Pancreas (tissue), 10 donors: ENCODE measurements around the gene RASGRF1. TPM values are rescaled to one million over a fixed set of nuclear protein-coding genes. Genes with fewer than 3 reads are reported as not detected.

Source experiments
- ATAC-seq, 4 donors: fragments of 200-7000 bp; cut with Tn5 transposase; one replicate each; pipeline versions ENCODE4 v1.8.0 to v1.9.1; 2020; ENCODE audit warnings: mild to moderate bottlenecking in 4 of 4, moderate library complexity in 4 of 4
- DNase-seq, 6 donors: peaks; one replicate each; pipeline ENCODE4 v3.0.0-alpha.2; 2020
- FAIRE-seq: peaks from 2 replicates; lab custom pipeline; 2012; peaks lifted over from hg19 to GRCh38; lab: Jason Lieb, UNC
- H3K27ac ChIP-seq, 4 donors: fragments of 200-600 bp; sonication (generic); 1 replicate in 3 of 4; 2 replicates in 1 of 4; pipeline versions ENCODE4 v1.5.0 to v1.8.0; 2020
- H3K27me3 ChIP-seq, 4 donors: fragments of 200-600 bp; one replicate each; pipeline ENCODE4 v1.8.0; 2021
- H3K36me3 ChIP-seq, 3 donors: fragments of 200-600 bp; sonication (generic) in 1 of 3; one replicate each; pipeline versions ENCODE4 v1.5.0 to v1.8.0; 2020 to 2021
- H3K4me1 ChIP-seq, 3 donors: fragments of 200-600 bp; one replicate each; pipeline ENCODE4 v1.8.0; 2021
- H3K4me3 ChIP-seq, 4 donors: fragments of 200-600 bp; sonication (generic) in 2 of 4; one replicate each; pipeline versions ENCODE4 v1.5.0 to v1.8.0; 2020 to 2021
- H3K9me3 ChIP-seq, 4 donors: fragments of 200-600 bp; one replicate each; pipeline ENCODE4 v1.8.0; 2021
- WGBS, 2 donors: extraction: QIAGEN DNeasy Blood & Tissue Kit; methylation state at CpG; one replicate each; pipeline ENCODE4 v1.1.7; 2013; 5-methylcytosine and 5-hydroxymethylcytosine counted together
- intact Hi-C, 3 donors: fragments of 100-400 bp; cut with DNase I; formaldehyde crosslinking; loops; one replicate each; pipeline versions ENCODE4 v1.11.1 to v1.14.2; 2022
- polyA plus RNA-seq, 2 donors: library from polyadenylated mRNA; stranded (reverse); fragments of 200-250 nt; gene quantifications; one replicate each; pipeline ENCODE4 v1.2.3, GENCODE V29; 2013
- total RNA-seq, 6 donors: library from RNA; stranded (reverse); fragmentation: NEBNext Ultra II Directional in 4 of 6; extraction: Animal tissue kit (Norgen Biotek cat#: 25700) in 4 of 6; gene quantifications; one replicate each; pipeline versions ENCODE4 v1.2.1 to v1.2.4, GENCODE V29; 2021 to 2023
- TF ChIP-seq, protein P1 (sequence below), 4 donors: fragments of 200-600 bp; sonication (generic) in 3 of 4; IDR thresholded peaks; one replicate each; pipeline versions ENCODE4 v1.5.0 to v1.8.0; 2021; ENCODE audit warnings: antibody characterized with exemption in 4 of 4
- donor health status: healthy with polysubstance abuse.
- donor health status: DM: no; HTN: no; CAD: no; lungs with moderate emphysema.
- donor health status: DM: no; HTN: no; CAD: no.
- donor health status: control.
- donor health status: control.
- donor health status: Bipolar disorder and iron deficiency.
- donor health status: DM: yes; HTN: yes; CAD: no.
- donor health status: DM: no; HTN: no; CAD: no.
- donor health status: DM: no; HTN: no; CAD: no.
- donor health status: DM: yes; HTN: yes; CAD: no.

The RASGRF1 gene
- total and polyA plus RNA-seq, 8 donors = 0.35 to 8.4 (median 2.1) TPM

GRCh38 chr15:79058260-79058850 is 32.2 kb downstream of the RASGRF1 start:
- Histone ChIP-seq H3K4me3 (no peak overlapping the region), H3K9me3 (no peaks in the 10 kb centered on the region), H3K27me3 (no peaks in the 10 kb centered on the region), H3K27ac (no peak overlapping the region), H3K36me3 (no peaks in the 10 kb centered on the region), H3K4me1 (no peaks in the 10 kb centered on the region)
- intact Hi-C loops = no loop called here
- FAIRE-seq = no peak
- WGBS, 2 donors = 76 to 77% methylated on average over 15 of the region's 15 CpGs
- no peak for DNase-seq
- TF ChIP-seq, protein P1, sequence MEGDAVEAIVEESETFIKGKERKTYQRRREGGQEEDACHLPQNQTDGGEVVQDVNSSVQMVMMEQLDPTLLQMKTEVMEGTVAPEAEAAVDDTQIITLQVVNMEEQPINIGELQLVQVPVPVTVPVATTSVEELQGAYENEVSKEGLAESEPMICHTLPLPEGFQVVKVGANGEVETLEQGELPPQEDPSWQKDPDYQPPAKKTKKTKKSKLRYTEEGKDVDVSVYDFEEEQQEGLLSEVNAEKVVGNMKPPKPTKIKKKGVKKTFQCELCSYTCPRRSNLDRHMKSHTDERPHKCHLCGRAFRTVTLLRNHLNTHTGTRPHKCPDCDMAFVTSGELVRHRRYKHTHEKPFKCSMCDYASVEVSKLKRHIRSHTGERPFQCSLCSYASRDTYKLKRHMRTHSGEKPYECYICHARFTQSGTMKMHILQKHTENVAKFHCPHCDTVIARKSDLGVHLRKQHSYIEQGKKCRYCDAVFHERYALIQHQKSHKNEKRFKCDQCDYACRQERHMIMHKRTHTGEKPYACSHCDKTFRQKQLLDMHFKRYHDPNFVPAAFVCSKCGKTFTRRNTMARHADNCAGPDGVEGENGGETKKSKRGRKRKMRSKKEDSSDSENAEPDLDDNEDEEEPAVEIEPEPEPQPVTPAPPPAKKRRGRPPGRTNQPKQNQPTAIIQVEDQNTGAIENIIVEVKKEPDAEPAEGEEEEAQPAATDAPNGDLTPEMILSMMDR (IDR thresholded peaks at IDR 0.05) = no peak
- no peak for ATAC-seq

GRCh38 chr15:79057050-79057449 is 33.5 kb downstream of the RASGRF1 start:
- H3K4me1 ChIP-seq = no peaks in the 10 kb centered on the region
- no peak for ATAC-seq
- no peak overlapping the region for H3K4me3 ChIP-seq
- no peaks in the 10 kb centered on the region for H3K27me3 ChIP-seq
- no peak for FAIRE-seq
- DNase-seq = no peak
- 81 to 89% methylated on average over 6 of the region's 6 CpGs for WGBS, 2 donors
- TF ChIP-seq, protein P1 (IDR thresholded peaks at IDR 0.05) = no peak
- no peak overlapping the region for H3K27ac ChIP-seq
- intact Hi-C loops = no loop called here
- no peaks in the 10 kb centered on the region for H3K36me3 ChIP-seq
- H3K9me3 ChIP-seq = no peaks in the 10 kb centered on the region

GRCh38 chr15:79054350-79054749 is 36.2 kb downstream of the RASGRF1 start:
- ATAC-seq = no peak
- H3K27ac ChIP-seq = no peak overlapping the region
- TF ChIP-seq, protein P1 (IDR thresholded peaks at IDR 0.05) = no peak
- no peaks in the 10 kb centered on the region for H3K27me3 ChIP-seq
- H3K36me3 ChIP-seq = no peaks in the 10 kb centered on the region
- intact Hi-C loops = no loop called here
- no peak for FAIRE-seq
- no peak for DNase-seq
- no peak overlapping the region for H3K4me3 ChIP-seq
- 60 to 74% methylated on average over 3 of the region's 3 CpGs for WGBS, 2 donors
- no peaks in the 10 kb centered on the region for H3K9me3 ChIP-seq
- H3K4me1 ChIP-seq = no peaks in the 10 kb centered on the region

GRCh38 chr15:79053894-79054293 is 36.7 kb downstream of the RASGRF1 start:
- Histone ChIP-seq H3K27me3 (no peaks in the 10 kb centered on the region), H3K27ac (no peak overlapping the region), H3K36me3 (no peaks in the 10 kb centered on the region), H3K9me3 (no peaks in the 10 kb centered on the region), H3K4me3 (no peak overlapping the region), H3K4me1 (no peaks in the 10 kb centered on the region)
- intact Hi-C loops = no loop called here
- no peak for FAIRE-seq
- no peak for ATAC-seq
- TF ChIP-seq, protein P1 (IDR thresholded peaks at IDR 0.05) = no peak
- WGBS, 2 donors = 68% methylated on average over 2 of the region's 2 CpGs
- no peak for DNase-seq

- no peak for FAIRE-seq
- DNase-seq = no peak
- no peaks in the 10 kb centered on the region for H3K36me3 ChIP-seq
These were observed 38.4 kb downstream of the RASGRF1 start for GRCh38 chr15:79051941-79052731.

More at GRCh38 chr15:79051941-79052731, 38.4 kb downstream of the RASGRF1 start:
- Histone ChIP-seq H3K27me3 (no peaks in the 10 kb centered on the region), H3K9me3 (no peaks in the 10 kb centered on the region), H3K27ac (no peak overlapping the region), H3K4me3 (no peak overlapping the region), H3K4me1 (no peaks in the 10 kb centered on the region)
- ATAC-seq = no peak
- WGBS, 2 donors = 50 to 54% methylated on average over 3 of the region's 3 CpGs
- TF ChIP-seq, protein P1 (IDR thresholded peaks at IDR 0.05) = no peak
- intact Hi-C loops = no loop called here
